GM21381 (cell line): ENCODE results near the gene GPC5.

ENCODE experiments used
- ATAC-seq: cut with Tn5 transposase; IDR thresholded peaks from one replicate; pipeline ENCODE4 v1.9.1; 2021; ENCODE audit warnings: mild to moderate bottlenecking, moderate library complexity; ENCODE audit not compliant: unreplicated experiment

GPC5 gene

DNA sequence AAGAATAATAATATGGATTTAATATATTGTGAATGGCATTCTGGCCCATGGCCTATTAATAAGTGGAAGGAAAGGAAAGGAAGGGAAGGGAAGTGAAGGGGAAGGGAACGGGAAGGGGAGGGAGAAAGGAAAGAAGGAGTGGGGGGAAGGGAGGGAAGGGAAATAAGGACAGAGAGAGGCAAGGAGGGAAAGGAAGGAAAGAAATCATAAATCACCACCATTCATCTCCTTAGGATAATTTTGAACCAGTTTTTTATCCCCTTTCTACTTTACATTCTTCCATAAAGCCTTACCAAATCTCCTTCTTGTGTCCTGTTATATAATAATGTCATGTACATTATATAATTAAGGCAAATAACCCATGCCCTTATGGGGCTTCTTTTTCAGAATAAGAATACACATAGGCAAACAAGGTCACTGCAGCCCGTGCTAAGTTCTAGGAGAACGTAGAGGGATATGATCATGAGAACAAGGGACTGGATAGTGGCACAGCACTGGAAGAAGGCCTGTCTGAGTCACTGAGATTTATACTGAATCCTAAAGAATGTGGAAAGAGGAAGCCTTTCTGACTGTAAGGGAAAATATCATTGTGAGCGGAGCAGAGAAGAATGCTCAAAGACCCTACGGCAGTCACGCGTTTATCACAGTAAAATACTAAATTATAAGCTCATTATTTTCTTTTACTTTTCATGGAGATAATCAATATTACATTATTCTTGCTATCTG lies 1383.7 kb downstream of the GPC5 start:
- ATAC-seq: no peak

- no peak for ATAC-seq
Measured at GRCh38 chr13:92802776-92803175, 1404.4 kb downstream of the GPC5 start.

DNA sequence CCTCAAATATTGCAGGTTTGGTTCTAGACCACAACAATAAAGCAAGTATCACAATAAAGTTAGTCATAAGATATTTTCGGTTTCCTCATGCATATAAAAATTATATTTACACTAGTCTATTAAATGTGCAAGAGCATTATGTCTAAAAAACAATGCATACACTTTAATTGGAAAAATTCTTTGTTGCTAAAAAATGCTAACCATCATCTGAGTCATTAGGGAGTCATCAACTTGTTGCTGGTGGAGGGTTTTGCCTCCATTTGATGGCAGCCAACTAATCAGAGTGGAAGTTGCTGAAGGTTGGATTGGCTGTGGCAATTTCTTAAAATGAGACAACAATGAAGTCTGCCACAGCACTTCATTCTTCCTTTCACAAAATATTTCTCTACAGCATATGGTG lies 1405.9 kb downstream of the GPC5 start:
- ATAC-seq: no peak

GRCh38 chr13:92804926-92805325 lies 1406.5 kb downstream of the GPC5 start:
- no peak for ATAC-seq

DNA sequence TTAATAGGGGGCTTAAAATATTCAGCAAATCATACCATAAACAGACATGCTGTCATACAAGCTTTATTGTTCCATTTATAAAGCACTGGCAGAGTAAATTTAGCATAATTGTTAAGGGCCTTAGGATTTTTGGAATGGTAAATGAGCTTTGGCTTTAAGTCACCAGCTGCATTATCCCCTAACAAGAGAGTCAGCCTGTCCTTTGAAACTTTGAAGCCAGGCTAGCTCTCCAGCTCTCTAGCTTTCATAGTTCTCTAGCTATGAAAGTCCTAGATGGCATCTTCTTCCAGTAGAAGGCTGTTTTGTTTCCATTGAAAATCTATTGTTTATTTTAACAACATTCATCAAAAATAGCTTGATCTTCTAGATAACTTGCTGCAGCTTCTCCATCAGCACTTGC lies 1407.3 kb downstream of the GPC5 start:
- no peak for ATAC-seq

- no peak for ATAC-seq
Measured at GRCh38 chr13:92806215-92806614, 1407.8 kb downstream of the GPC5 start.

- no peak for ATAC-seq
Measured at GRCh38 chr13:92807353-92807752, 1408.9 kb downstream of the GPC5 start.

- no peak for ATAC-seq
Measured at GRCh38 chr13:92807966-92808365, 1409.5 kb downstream of the GPC5 start.

- ATAC-seq: no peak
Measured at GRCh38 chr13:92821324-92821723, 1422.9 kb downstream of the GPC5 start.

- ATAC-seq: no peak
Measured at GRCh38 chr13:92823059-92823458, 1424.6 kb downstream of the GPC5 start.

GRCh38 chr13:92825938-92826596 lies 1427.6 kb downstream of the GPC5 start:
- ATAC-seq: no peak

- no peak for ATAC-seq
Measured at GRCh38 chr13:92827503-92827902, 1429.1 kb downstream of the GPC5 start.

DNA sequence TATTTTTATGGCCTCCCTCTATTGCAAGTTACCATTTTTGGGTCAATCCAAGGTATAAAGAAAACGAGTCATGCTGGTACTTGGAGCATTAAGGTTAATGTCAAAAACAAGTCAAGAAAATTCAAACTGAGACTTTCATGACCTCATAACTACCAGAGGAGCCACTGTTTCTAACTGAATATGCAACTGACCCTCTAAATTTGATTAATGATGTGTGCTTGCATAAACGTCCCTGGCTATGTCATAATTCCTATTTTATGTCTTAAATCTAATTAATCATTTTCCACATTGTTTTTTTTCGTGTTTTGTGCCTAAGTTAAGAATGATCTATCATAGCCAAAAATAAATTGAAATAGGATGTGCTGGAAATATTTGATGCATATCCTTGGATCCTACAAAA lies 1431.5 kb downstream of the GPC5 start:
- ATAC-seq: no peak

DNA sequence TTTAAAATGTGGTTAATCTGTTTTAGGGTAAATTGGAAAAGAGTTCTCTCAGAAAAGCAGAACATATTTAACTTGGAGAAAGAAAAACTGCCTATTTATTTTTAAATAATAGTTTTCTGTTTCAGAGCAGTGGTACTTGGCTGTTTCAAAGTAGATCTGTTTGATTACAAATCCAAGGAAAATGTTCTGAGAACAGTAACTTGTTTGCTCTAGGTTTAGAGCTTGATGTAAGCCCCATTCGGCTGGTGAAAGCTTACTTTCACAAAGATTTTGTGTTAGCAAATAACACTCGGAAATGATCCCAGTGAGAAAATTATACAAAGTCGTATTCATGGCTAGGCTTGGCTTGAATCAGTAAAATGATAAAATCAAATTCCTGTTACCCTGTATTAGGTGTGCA lies 1432.4 kb downstream of the GPC5 start:
- ATAC-seq: no peak

- ATAC-seq: no peak
Measured at GRCh38 chr13:92833071-92833470, 1434.7 kb downstream of the GPC5 start.

GRCh38 chr13:92836171-92836570 lies 1437.8 kb downstream of the GPC5 start:
- no peak for ATAC-seq

DNA sequence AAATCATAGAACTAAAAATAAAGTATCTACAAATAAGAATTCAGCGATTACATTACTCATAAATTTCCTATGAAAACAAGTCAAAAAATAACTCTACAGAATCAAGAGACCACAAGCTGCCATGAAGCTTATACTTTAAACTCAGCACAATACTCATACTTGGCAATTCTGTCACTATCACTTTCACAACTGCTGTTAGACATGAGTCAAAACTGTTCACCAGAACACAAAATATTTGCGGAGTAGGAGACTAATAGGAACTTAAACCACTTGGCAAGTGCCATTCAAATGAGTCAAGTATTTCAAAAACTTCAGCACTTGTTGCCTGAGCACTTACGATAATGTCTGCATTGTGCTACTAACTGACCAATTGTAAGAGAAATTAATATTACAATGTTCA lies 1440.4 kb downstream of the GPC5 start:
- no peak for ATAC-seq

GRCh38 chr13:92842145-92842544 lies 1443.7 kb downstream of the GPC5 start:
- no peak for ATAC-seq

GRCh38 chr13:92843549-92843948 lies 1445.1 kb downstream of the GPC5 start:
- no peak for ATAC-seq

- ATAC-seq: no peak
Measured at GRCh38 chr13:92849381-92849780, 1451.0 kb downstream of the GPC5 start.

DNA sequence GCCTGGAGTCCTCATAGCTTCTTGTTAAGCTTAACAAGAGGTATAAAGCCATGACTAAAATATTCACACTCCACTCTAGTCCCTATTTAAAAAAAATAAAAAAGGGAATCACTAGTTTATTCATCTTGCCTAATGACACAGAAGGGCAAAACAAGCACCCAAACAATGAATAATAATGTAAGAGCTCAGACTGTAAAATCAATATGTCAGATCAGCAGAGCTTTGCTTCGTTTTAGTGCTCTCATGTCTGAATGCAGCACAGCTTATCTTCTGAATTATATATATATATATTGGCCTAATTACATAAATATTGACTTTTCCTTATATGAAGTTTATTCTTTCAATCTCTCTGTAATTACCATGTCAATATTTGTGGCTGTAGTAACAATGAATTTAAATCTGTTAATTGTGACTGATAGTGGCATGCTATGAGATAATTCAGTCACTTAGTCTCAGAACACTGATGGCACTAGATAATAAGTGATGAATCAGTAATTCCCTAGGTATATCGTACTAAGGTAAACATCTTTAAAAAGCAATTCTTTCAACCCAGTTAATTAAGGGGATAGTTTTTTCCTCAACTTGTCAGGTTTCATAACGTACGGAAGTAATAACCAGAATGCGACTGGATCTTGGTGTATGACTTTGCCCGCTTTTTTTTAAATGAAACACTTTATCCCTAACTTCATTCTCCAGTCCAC lies 1466.3 kb downstream of the GPC5 start:
- ATAC-seq: no peak

- ATAC-seq: no peak
Measured at GRCh38 chr13:92873029-92873428, 1474.6 kb downstream of the GPC5 start.
